Measurements from ENCODE around the gene UIMC1.

GRCh38 chr5:176899296-176899891 lies 107.2 kb downstream of the UIMC1 start, which contains the start of gene HK3:
- TF ChIP-seq CTCF (IDR thresholded peaks at IDR 0.05) (no peak), EZH2phosphoT487 (IDR thresholded peaks at IDR 0.05) (no peak)
